ENCODE data around the gene HTRA3. TPM values are rescaled to one million over a fixed set of nuclear protein-coding genes. Genes with fewer than 3 reads are reported as not detected.

HTRA3 gene
- total and polyA plus RNA-seq, 2 experiments from 2014 or later, result 1.3 to 3.6 TPM

DNA sequence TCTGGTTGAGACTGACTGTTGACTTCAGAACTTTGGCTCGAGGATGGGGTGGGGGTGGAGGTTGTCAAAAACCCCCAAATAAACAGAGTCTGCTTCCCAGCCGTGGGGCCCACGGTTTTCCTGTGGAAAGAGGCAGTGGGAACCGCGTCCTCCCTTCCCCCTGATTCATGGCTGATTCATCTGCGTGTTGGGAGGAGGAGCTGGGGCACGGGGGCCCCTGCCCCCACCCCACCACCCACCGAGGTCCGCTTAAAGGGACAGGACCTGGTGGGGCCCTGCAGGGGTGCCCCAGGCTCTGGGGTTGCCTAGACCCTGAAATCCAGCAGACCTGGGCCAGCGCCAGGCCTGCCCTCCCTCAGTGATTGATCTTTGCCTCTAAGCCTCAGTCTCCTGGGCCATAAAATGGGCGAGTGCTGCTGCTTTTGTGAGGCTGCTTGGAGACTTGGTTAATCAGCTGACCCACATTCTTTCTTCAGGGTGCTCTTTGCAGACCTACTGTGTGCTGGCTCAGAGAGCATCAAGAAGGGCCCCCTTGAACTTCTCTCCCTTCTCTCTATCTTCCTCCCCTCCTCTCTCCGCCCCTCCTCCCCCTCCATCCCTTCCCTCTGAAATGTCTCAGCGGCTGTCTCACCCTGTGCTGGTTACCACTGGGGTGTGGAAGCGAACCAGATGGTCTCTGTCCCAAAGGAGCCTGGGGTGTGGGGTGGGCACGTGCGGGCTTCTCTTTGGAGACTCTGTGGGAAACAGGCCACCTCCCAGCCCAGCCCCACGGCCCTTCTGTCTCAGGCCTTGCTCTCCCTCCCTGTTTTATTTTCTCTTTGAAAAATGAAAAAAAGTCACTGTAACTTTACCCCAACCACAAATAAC is 9.1 kb downstream of the HTRA3 start:
- Histone ChIP-seq H3K4me3 (no peak overlapping the region), H3K27ac (ENCODE audit: low read depth) (no peak overlapping the region), H3K27me3 (ENCODE audit: insufficient read depth) (no peaks in the 10 kb centered on the region), H2AFZ (no peak overlapping the region), H3K79me2 (replicated peaks; ENCODE audit: insufficient read depth) (no peaks in the 10 kb centered on the region), H3K9me2 (ENCODE audit: insufficient read depth) (no peaks in the 10 kb centered on the region), H3F3A (replicated peaks; ENCODE audit: low read depth) (no peaks in the 10 kb centered on the region), H3K36me3 (ENCODE audit: insufficient read depth) (no peaks in the 10 kb centered on the region), H4K20me1 (replicated peaks; ENCODE audit: insufficient read depth) (no peaks in the 10 kb centered on the region), H3K4me2 (no peak overlapping the region), H3K4me1 (ENCODE audit: insufficient read depth) (no peaks in the 10 kb centered on the region)
- peaks cover 2% of the 10 kb centered on the region; the same call in 1 of the 3 replicates for H3K4me1 Mint-ChIP-seq
- no peak for DNase-seq (ENCODE audit: low spot score)
- no peaks in the 10 kb centered on the region for H3K9me3 Mint-ChIP-seq
- no peak overlapping the region for H3K27ac Mint-ChIP-seq
- H3K36me3 Mint-ChIP-seq (ENCODE audit: low read depth), result no peaks in the 10 kb centered on the region
- peaks cover 12% of the 10 kb centered on the region for H3K27me3 Mint-ChIP-seq (ENCODE audit: insufficient read depth, low read depth, poor library complexity)
- no peak overlapping the region for H3K4me3 Mint-ChIP-seq
- no peak for TF ChIP-seq CREB1 (CRISPR knock-in tag; IDR thresholded peaks at IDR 0.05; ENCODE audit: low read depth)
- TF ChIP-seq, protein P1, sequence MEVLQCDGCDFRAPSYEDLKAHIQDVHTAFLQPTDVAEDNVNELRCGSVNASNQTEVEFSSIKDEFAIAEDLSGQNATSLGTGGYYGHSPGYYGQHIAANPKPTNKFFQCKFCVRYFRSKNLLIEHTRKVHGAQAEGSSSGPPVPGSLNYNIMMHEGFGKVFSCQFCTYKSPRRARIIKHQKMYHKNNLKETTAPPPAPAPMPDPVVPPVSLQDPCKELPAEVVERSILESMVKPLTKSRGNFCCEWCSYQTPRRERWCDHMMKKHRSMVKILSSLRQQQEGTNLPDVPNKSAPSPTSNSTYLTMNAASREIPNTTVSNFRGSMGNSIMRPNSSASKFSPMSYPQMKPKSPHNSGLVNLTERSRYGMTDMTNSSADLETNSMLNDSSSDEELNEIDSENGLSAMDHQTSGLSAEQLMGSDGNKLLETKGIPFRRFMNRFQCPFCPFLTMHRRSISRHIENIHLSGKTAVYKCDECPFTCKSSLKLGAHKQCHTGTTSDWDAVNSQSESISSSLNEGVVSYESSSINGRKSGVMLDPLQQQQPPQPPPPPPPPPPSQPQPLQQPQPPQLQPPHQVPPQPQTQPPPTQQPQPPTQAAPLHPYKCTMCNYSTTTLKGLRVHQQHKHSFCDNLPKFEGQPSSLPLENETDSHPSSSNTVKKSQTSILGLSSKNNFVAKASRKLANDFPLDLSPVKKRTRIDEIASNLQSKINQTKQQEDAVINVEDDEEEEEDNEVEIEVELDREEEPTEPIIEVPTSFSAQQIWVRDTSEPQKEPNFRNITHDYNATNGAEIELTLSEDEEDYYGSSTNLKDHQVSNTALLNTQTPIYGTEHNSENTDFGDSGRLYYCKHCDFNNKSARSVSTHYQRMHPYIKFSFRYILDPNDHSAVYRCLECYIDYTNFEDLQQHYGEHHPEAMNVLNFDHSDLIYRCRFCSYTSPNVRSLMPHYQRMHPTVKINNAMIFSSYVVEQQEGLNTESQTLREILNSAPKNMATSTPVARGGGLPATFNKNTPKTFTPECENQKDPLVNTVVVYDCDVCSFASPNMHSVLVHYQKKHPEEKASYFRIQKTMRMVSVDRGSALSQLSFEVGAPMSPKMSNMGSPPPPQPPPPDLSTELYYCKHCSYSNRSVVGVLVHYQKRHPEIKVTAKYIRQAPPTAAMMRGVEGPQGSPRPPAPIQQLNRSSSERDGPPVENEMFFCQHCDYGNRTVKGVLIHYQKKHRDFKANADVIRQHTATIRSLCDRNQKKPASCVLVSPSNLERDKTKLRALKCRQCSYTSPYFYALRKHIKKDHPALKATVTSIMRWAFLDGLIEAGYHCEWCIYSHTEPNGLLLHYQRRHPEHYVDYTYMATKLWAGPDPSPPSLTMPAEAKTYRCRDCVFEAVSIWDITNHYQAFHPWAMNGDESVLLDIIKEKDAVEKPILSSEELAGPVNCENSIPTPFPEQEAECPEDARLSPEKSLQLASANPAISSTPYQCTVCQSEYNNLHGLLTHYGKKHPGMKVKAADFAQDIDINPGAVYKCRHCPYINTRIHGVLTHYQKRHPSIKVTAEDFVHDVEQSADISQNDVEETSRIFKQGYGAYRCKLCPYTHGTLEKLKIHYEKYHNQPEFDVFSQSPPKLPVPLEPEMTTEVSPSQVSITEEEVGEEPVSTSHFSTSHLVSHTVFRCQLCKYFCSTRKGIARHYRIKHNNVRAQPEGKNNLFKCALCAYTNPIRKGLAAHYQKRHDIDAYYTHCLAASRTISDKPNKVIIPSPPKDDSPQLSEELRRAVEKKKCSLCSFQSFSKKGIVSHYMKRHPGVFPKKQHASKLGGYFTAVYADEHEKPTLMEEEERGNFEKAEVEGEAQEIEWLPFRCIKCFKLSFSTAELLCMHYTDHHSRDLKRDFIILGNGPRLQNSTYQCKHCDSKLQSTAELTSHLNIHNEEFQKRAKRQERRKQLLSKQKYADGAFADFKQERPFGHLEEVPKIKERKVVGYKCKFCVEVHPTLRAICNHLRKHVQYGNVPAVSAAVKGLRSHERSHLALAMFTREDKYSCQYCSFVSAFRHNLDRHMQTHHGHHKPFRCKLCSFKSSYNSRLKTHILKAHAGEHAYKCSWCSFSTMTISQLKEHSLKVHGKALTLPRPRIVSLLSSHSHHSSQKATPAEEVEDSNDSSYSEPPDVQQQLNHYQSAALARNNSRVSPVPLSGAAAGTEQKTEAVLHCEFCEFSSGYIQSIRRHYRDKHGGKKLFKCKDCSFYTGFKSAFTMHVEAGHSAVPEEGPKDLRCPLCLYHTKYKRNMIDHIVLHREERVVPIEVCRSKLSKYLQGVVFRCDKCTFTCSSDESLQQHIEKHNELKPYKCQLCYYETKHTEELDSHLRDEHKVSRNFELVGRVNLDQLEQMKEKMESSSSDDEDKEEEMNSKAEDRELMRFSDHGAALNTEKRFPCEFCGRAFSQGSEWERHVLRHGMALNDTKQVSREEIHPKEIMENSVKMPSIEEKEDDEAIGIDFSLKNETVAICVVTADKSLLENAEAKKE (CRISPR knock-in tag; IDR thresholded peaks at IDR 0.05), result no peak
- no peak for TF ChIP-seq ZNF331 (CRISPR knock-in tag; IDR thresholded peaks at IDR 0.05; ENCODE audit: low read depth)
- TF ChIP-seq JUNB (IDR thresholded peaks at IDR 0.05; ENCODE audit: unreplicated experiment), result no peak
- TF ChIP-seq EZH2 (IDR thresholded peaks at IDR 0.05; ENCODE audit: low read depth, unreplicated experiment), result no peak
- no peak for TF ChIP-seq STAT1 (IDR thresholded peaks at IDR 0.05; ENCODE audit: unreplicated experiment)
- no peak for TF ChIP-seq ZNF114 (CRISPR knock-in tag; IDR thresholded peaks at IDR 0.05)
- no peak for TF ChIP-seq POLR2AphosphoS5 (IDR thresholded peaks at IDR 0.05; ENCODE audit: low read depth)
- TF ChIP-seq, protein P2, sequence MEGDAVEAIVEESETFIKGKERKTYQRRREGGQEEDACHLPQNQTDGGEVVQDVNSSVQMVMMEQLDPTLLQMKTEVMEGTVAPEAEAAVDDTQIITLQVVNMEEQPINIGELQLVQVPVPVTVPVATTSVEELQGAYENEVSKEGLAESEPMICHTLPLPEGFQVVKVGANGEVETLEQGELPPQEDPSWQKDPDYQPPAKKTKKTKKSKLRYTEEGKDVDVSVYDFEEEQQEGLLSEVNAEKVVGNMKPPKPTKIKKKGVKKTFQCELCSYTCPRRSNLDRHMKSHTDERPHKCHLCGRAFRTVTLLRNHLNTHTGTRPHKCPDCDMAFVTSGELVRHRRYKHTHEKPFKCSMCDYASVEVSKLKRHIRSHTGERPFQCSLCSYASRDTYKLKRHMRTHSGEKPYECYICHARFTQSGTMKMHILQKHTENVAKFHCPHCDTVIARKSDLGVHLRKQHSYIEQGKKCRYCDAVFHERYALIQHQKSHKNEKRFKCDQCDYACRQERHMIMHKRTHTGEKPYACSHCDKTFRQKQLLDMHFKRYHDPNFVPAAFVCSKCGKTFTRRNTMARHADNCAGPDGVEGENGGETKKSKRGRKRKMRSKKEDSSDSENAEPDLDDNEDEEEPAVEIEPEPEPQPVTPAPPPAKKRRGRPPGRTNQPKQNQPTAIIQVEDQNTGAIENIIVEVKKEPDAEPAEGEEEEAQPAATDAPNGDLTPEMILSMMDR (conservative IDR thresholded peaks at IDR 0.05; ENCODE audit: low read depth in 2 of 2), result no peak
- TF ChIP-seq, protein P3, sequence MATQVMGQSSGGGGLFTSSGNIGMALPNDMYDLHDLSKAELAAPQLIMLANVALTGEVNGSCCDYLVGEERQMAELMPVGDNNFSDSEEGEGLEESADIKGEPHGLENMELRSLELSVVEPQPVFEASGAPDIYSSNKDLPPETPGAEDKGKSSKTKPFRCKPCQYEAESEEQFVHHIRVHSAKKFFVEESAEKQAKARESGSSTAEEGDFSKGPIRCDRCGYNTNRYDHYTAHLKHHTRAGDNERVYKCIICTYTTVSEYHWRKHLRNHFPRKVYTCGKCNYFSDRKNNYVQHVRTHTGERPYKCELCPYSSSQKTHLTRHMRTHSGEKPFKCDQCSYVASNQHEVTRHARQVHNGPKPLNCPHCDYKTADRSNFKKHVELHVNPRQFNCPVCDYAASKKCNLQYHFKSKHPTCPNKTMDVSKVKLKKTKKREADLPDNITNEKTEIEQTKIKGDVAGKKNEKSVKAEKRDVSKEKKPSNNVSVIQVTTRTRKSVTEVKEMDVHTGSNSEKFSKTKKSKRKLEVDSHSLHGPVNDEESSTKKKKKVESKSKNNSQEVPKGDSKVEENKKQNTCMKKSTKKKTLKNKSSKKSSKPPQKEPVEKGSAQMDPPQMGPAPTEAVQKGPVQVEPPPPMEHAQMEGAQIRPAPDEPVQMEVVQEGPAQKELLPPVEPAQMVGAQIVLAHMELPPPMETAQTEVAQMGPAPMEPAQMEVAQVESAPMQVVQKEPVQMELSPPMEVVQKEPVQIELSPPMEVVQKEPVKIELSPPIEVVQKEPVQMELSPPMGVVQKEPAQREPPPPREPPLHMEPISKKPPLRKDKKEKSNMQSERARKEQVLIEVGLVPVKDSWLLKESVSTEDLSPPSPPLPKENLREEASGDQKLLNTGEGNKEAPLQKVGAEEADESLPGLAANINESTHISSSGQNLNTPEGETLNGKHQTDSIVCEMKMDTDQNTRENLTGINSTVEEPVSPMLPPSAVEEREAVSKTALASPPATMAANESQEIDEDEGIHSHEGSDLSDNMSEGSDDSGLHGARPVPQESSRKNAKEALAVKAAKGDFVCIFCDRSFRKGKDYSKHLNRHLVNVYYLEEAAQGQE (IDR thresholded peaks at IDR 0.05; ENCODE audit: unreplicated experiment), result no peak
- ATAC-seq, result no peak
